Measurements from ENCODE around the gene DLG1. TPM values are rescaled to one million over a fixed set of nuclear protein-coding genes. Genes with fewer than 3 reads are reported as not detected.

The DLG1 gene
- total RNA-seq, 2 experiments from 2014 or later = 56.1 to 62.1 TPM

- ChIA-PET CTCF (interaction anchor here (1.8 kb wide), 1 partner anchor 34 kb away, joined by 6 read pairs; the partner anchor contains the start of gene MELTF), POLR2A (no interaction called here)
Measured at GRCh38 chr3:196996454-196997265, 301.8 kb downstream of the DLG1 start.

- CTCF ChIA-PET = interaction anchor here (1.8 kb wide), 1 partner anchor 34 kb away, joined by 6 read pairs; the partner anchor contains the start of gene MELTF
- POLR2A ChIA-PET = no interaction called here
Measured at GRCh38 chr3:196995646-196996355, 302.6 kb downstream of the DLG1 start.

DNA sequence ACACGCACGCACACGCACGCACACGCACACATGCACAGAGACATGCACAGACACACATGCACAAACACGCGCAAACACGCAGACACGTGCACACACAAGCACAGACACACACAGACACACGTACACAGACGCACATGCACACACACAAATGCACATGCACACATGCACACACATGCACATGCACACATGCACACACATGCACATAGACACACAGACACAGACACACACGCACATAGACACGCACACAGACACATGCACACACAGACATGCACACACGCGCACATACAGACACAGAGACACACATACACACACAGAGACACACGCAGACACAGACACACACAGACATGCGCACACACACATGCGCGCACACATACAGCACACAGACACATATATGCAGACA is 303.4 kb downstream of the DLG1 start:
- ChIA-PET CTCF (no interaction called here), POLR2A (no interaction called here)

DNA sequence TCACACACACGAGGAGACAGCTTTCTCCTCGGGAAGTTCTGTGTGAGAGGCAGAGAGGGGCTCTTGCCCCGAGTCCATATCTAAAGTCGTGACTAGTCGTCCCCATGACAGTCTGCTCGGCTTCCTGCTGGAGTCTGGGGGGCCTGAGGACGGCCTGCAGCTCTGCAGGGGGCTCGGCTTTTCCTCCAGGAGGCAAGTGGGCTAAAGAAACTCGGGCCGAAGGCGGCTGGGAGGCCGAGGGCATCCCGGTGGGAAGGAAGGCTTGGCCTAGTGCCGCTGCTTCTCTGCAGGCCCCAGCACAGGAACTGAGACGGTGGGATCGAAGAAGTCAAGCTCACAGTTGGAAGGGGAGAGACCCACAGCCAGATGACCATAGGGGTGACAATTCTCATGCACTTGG is 304.4 kb downstream of the DLG1 start:
- CTCF ChIA-PET = interaction anchor here (1.3 kb wide), 1 partner anchor 16 kb away, joined by 4 read pairs; no protein-coding TSS in a partner anchor
- POLR2A ChIA-PET = no interaction called here

Data from activated CD8-positive, alpha-beta memory T cell treated with anti-CD3 and anti-CD28 coated beads for 36 hours (primary cell).